Adrenal gland (tissue), 12 donors: ENCODE data around the gene TMEM117. TPM values are rescaled to one million over a fixed set of nuclear protein-coding genes. Genes with fewer than 3 reads are reported as not detected.

Experiments used
- DNase-seq, 7 donors: peaks; one replicate each; pipeline ENCODE4 v3.0.0-alpha.2; 2019 to 2020
- H3K27ac ChIP-seq, 5 donors: fragments of 200-600 bp; sonication (generic) in 4 of 5; 1 replicate in 3 of 5; 2 replicates in 2 of 5; pipeline versions ENCODE4 v1.5.1 to v1.8.0; 2016 to 2020; ENCODE audit warnings: mild to moderate bottlenecking in 1 of 5
- H3K27me3 ChIP-seq: fragments of 200-600 bp; 2 replicates; pipeline ENCODE4 v1.8.0; 2021
- H3K36me3 ChIP-seq, 2 donors: fragments of 200-600 bp; replicated peaks in 1 of 2; 1 replicate in 1 of 2; 2 replicates in 1 of 2; pipeline versions ENCODE4 v1.5.1 to v1.8.0; 2018 to 2022
- H3K4me1 ChIP-seq, 2 donors: fragments of 200-600 bp; replicated peaks in 1 of 2; 1 replicate in 1 of 2; 2 replicates in 1 of 2; pipeline versions ENCODE4 v1.5.1 to v1.8.0; 2018 to 2021
- H3K4me3 ChIP-seq, 4 donors: fragments of 200-600 bp; sonication (generic) in 3 of 4; one replicate each; pipeline ENCODE4 v1.5.1; 2016 to 2018
- H3K9me3 ChIP-seq, 3 donors: fragments of 200-600 bp; sonication (generic) in 1 of 3; replicated peaks in 1 of 3; 1 replicate in 2 of 3; 2 replicates in 1 of 3; pipeline versions ENCODE4 v1.5.1 to v1.8.0; 2016 to 2021
- POLR2A ChIP-seq, 2 donors: fragments of 450-650 bp; IDR thresholded peaks; one replicate each; pipeline ENCODE4 v1.6.1; 2017; ENCODE audit warnings: antibody characterized with exemption in 2 of 2, mild to moderate bottlenecking in 2 of 2, moderate library complexity in 1 of 2
- WGBS, 4 donors: extraction: QIAGEN DNeasy Blood & Tissue Kit in 2 of 4; methylation state at CpG; one replicate each; pipeline versions ENCODE4 v1.1.5 to v1.1.7; 2013 to 2017; 5-methylcytosine and 5-hydroxymethylcytosine counted together
- intact Hi-C, 2 donors: fragments of 100-400 bp; cut with DNase I; formaldehyde crosslinking; loops; one replicate each; pipeline versions ENCODE4 v1.14.1 to v1.15.0; 2022 to 2023
- polyA plus RNA-seq, 3 donors: library from polyadenylated mRNA; stranded (reverse); fragments of 200-250 nt in 2 of 3; fragments of 350-450 nt in 1 of 3; fragmentation: Illumina TruSeq in 1 of 3; extraction: RNeasy Lipid Tissue Mini Kit (QIAGEN cat#74804) in 1 of 3; gene quantifications; one replicate each; pipeline ENCODE4 v1.2.3, GENCODE V29; 2013 to 2014
- total RNA-seq, 9 donors: library from RNA; depleted of rRNA in 4 of 9; stranded (reverse); fragments of >200 nt in 4 of 9; fragments of 120-200 nt in 1 of 9; fragmentation: NEBNext Ultra II Directional in 1 of 9; extraction: Animal tissue kit (Norgen Biotek cat#: 25700) in 1 of 9; gene quantifications; one replicate each; pipeline versions ENCODE4 v1.1.0 to v1.2.4, GENCODE V29; 2013 to 2023
- TF ChIP-seq, protein P1 (sequence below), 6 experiments: fragments of 450-650 bp in 4 of 6; fragments of 200-600 bp in 2 of 6; sonication (generic) in 1 of 6; IDR thresholded peaks; 1 replicate in 5 of 6; 2 replicates in 1 of 6; pipeline versions ENCODE4 v1.5.1 to v1.8.0; 2016 to 2021; ENCODE audit warnings: antibody characterized with exemption in 6 of 6, mild to moderate bottlenecking in 2 of 6, moderate library complexity in 1 of 6
- donor health status: healthy with polysubstance abuse.
- donor health status: Bipolar disorder and iron deficiency.
- donor health status: DM: yes; HTN: yes; CAD: no.
- donor health status: DM: no; HTN: no; CAD: no.
- donor health status: DM: no; HTN: no; CAD: no.
- donor health status: DM: yes; HTN: yes; CAD: no.

TMEM117 gene
- total and polyA plus RNA-seq, 12 donors, result 1.9 to 38.5 (median 6.7) TPM

DNA sequence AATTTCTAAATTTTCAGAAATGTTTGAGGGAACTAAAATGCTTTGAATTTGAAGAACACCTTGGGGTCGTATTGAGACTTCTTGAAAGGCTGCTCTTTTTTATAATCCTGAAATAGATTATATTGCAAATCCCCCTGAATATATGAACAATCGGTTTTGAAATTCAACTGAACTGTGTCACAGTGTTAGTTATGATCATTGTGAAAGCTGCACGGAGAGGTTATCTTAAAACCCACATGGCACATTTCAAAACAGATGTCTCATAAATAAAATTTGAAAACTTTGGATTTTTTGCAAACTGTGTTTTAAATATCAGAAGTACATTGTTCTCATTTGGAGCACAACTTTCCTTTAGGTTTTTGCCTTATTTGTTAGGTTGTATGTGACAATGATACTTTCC lies 218.4 kb downstream of the TMEM117 start:
- no peak overlapping the region for H3K4me3 ChIP-seq
- no peaks in the 10 kb centered on the region for H3K27me3 ChIP-seq
- intact Hi-C loops, result no loop called here
- WGBS, 4 donors, result 59 to 71% (median 65%) methylated on average over 3 of the region's 3 CpGs
- H3K27ac ChIP-seq, result no peak overlapping the region
- no peaks in the 10 kb centered on the region for H3K36me3 ChIP-seq
- no peaks in the 10 kb centered on the region for H3K4me1 ChIP-seq
- H3K9me3 ChIP-seq, result no peaks in the 10 kb centered on the region
- no peak for TF ChIP-seq POLR2A (IDR thresholded peaks at IDR 0.05)
- TF ChIP-seq, protein P1, sequence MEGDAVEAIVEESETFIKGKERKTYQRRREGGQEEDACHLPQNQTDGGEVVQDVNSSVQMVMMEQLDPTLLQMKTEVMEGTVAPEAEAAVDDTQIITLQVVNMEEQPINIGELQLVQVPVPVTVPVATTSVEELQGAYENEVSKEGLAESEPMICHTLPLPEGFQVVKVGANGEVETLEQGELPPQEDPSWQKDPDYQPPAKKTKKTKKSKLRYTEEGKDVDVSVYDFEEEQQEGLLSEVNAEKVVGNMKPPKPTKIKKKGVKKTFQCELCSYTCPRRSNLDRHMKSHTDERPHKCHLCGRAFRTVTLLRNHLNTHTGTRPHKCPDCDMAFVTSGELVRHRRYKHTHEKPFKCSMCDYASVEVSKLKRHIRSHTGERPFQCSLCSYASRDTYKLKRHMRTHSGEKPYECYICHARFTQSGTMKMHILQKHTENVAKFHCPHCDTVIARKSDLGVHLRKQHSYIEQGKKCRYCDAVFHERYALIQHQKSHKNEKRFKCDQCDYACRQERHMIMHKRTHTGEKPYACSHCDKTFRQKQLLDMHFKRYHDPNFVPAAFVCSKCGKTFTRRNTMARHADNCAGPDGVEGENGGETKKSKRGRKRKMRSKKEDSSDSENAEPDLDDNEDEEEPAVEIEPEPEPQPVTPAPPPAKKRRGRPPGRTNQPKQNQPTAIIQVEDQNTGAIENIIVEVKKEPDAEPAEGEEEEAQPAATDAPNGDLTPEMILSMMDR (IDR thresholded peaks at IDR 0.05), result no peak
- no peak for DNase-seq

DNA sequence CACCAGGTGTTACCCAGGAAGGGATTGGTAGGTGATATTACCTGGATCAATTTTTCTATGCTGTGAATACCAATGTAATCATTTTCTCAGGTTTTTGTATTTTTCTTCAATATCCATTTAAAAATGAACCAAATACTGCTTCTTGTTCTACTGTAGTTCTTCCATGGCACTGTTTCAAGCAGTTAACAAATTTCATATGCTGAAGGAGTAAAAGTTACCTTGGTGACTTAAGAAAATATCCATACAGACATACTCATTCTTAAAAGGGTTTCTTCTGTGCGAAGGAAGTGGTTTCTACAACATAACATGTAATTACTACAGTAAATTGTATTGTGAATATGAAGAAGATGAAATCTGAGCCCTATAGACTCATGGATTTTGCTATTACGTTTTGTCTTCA lies 222.5 kb downstream of the TMEM117 start:
- Histone ChIP-seq H3K27me3 (no peaks in the 10 kb centered on the region), H3K4me3 (no peak overlapping the region), H3K9me3 (no peaks in the 10 kb centered on the region), H3K4me1 (no peaks in the 10 kb centered on the region), H3K27ac (no peak overlapping the region), H3K36me3 (no peaks in the 10 kb centered on the region)
- DNase-seq, result no peak
- 87 to 97% (median 90%) methylated on average over 2 of the region's 2 CpGs for WGBS, 4 donors
- intact Hi-C loops, result no loop called here
- no peak for TF ChIP-seq POLR2A (IDR thresholded peaks at IDR 0.05)
- TF ChIP-seq, protein P1 (IDR thresholded peaks at IDR 0.05), result no peak

DNA sequence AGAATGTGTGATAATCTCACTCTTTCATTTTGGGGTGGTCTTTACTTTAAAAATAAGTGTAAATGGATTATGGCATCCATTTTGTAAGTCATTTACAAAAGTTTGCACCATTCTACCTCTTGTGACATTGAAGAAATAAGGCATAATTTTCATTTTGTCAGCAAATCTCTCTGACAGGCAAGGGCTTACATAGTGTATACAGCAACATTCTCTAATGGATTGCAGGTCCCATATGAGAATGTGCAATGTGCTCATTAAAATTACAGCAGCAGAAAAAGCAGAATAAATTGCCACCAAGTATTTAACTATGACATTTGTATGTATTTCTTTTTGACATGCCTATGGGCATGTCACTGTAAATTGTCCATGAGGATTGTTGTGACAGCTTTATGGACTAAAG lies 223.6 kb downstream of the TMEM117 start:
- Histone ChIP-seq H3K27ac (no peak overlapping the region), H3K36me3 (no peaks in the 10 kb centered on the region), H3K27me3 (no peaks in the 10 kb centered on the region), H3K4me3 (no peak overlapping the region), H3K9me3 (no peaks in the 10 kb centered on the region), H3K4me1 (no peaks in the 10 kb centered on the region)
- intact Hi-C loops, result no loop called here
- TF ChIP-seq, protein P1 (IDR thresholded peaks at IDR 0.05), result no peak
- no peak for DNase-seq

DNA sequence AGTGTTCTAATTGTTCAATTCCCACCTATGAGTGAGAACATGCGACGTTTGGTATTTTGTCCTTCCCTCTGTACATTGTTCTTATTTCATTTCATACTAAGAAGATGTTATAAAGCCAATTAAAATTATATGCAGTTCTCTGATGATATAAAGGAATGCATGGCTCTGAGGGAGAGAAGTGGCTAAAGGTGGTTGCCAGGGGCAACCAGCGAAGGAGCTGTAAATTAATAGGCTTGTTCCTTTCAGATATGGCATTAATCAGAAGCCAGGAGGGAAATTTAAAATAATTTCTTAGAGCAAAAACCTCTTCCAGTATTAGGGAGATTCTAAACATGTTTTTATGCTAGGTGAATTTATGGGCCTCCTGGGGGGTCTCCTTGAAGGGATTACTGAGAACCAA lies 227.8 kb downstream of the TMEM117 start:
- intact Hi-C loops, result no loop called here
- Histone ChIP-seq H3K27me3 (no peaks in the 10 kb centered on the region), H3K36me3 (no peaks in the 10 kb centered on the region), H3K4me1 (no peaks in the 10 kb centered on the region), H3K27ac (no peak overlapping the region), H3K4me3 (no peak overlapping the region), H3K9me3 (no peaks in the 10 kb centered on the region)
- DNase-seq, result no peak
- no peak for TF ChIP-seq POLR2A (IDR thresholded peaks at IDR 0.05)
- TF ChIP-seq, protein P1 (IDR thresholded peaks at IDR 0.05), result no peak
- WGBS, 4 donors, result 93 to 97% (median 95%) methylated on average over 3 of the region's 3 CpGs
